ENCODE data around the gene SYNE2.

Gene SYNE2

GRCh38 chr14:63941023-63941422, 88.2 kb downstream of the SYNE2 start:
- no peak overlapping the region for H3K27ac ChIP-seq (replicated peaks)
- no peaks in the 10 kb centered on the region for H3K27me3 ChIP-seq (ENCODE audit: insufficient read depth, poor library complexity, severe bottlenecking)
- no peak for TF ChIP-seq GABPA (IDR thresholded peaks at IDR 0.05; ENCODE audit: low read depth)
- TF ChIP-seq CTCF (IDR thresholded peaks at IDR 0.05; ENCODE audit: insufficient read depth, low read length) = no peak
- no peak for TF ChIP-seq POLR2AphosphoS5 (IDR thresholded peaks at IDR 0.05; ENCODE audit: low read depth)
- no peak for TF ChIP-seq SPI1 (IDR thresholded peaks at IDR 0.05; ENCODE audit: borderline replicate concordance, low read depth)
- TF ChIP-seq REST (IDR thresholded peaks at IDR 0.05; ENCODE audit: insufficient replicate concordance, low read depth) = no peak
- no peak for DNase-seq (ENCODE audit: low read depth in 1 of 2, low spot score in 1 of 2)
- H3K4me3 ChIP-seq (replicated peaks; ENCODE audit: insufficient read depth, low read length) = no peak overlapping the region

GRCh38 chr14:63949696-63950095, 96.9 kb downstream of the SYNE2 start:
- H3K27ac ChIP-seq (replicated peaks) = no peak overlapping the region
- H3K27me3 ChIP-seq (ENCODE audit: insufficient read depth, poor library complexity, severe bottlenecking) = no peaks in the 10 kb centered on the region
- no peak for TF ChIP-seq POLR2AphosphoS5 (IDR thresholded peaks at IDR 0.05; ENCODE audit: low read depth)
- no peak for TF ChIP-seq REST (IDR thresholded peaks at IDR 0.05; ENCODE audit: insufficient replicate concordance, low read depth)
- no peak for TF ChIP-seq SPI1 (IDR thresholded peaks at IDR 0.05; ENCODE audit: borderline replicate concordance, low read depth)
- TF ChIP-seq GABPA (IDR thresholded peaks at IDR 0.05; ENCODE audit: low read depth) = no peak
- TF ChIP-seq CTCF (IDR thresholded peaks at IDR 0.05; ENCODE audit: insufficient read depth, low read length) = no peak
- H3K4me3 ChIP-seq (replicated peaks; ENCODE audit: insufficient read depth, low read length) = no peak overlapping the region
- DNase-seq (ENCODE audit: low read depth in 1 of 2, low spot score in 1 of 2) = no peak

GRCh38 chr14:63951021-63951420, 98.2 kb downstream of the SYNE2 start:
- no peak overlapping the region for H3K27ac ChIP-seq (replicated peaks)
- DNase-seq (ENCODE audit: low read depth in 1 of 2, low spot score in 1 of 2) = no peak
- peaks cover 3% of the 10 kb centered on the region for H3K27me3 ChIP-seq (ENCODE audit: insufficient read depth, poor library complexity, severe bottlenecking)
- no peak for TF ChIP-seq REST (IDR thresholded peaks at IDR 0.05; ENCODE audit: insufficient replicate concordance, low read depth)
- no peak for TF ChIP-seq CTCF (IDR thresholded peaks at IDR 0.05; ENCODE audit: insufficient read depth, low read length)
- no peak for TF ChIP-seq POLR2AphosphoS5 (IDR thresholded peaks at IDR 0.05; ENCODE audit: low read depth)
- no peak for TF ChIP-seq SPI1 (IDR thresholded peaks at IDR 0.05; ENCODE audit: borderline replicate concordance, low read depth)
- no peak for TF ChIP-seq GABPA (IDR thresholded peaks at IDR 0.05; ENCODE audit: low read depth)
- H3K4me3 ChIP-seq (replicated peaks; ENCODE audit: insufficient read depth, low read length) = no peak overlapping the region

All from HL-60 (cell line).